ENCODE data around the gene CYP4A22. TPM values are rescaled to one million over a fixed set of nuclear protein-coding genes. Genes with fewer than 3 reads are reported as not detected.
A peak's percentile ranks its signal among the peaks of the same experiment; 100 is the strongest.
"Not testable (repeated sequence)": the region's sequence is repeated elsewhere in the genome, so short reads cannot be mapped to it uniquely, and the experiment has no call there.

Gene CYP4A22
- polyA plus RNA-seq, 2 of the 4 experiments (the other 2 are of a cell fraction) = not detected

- TF ChIP-seq, protein P1, sequence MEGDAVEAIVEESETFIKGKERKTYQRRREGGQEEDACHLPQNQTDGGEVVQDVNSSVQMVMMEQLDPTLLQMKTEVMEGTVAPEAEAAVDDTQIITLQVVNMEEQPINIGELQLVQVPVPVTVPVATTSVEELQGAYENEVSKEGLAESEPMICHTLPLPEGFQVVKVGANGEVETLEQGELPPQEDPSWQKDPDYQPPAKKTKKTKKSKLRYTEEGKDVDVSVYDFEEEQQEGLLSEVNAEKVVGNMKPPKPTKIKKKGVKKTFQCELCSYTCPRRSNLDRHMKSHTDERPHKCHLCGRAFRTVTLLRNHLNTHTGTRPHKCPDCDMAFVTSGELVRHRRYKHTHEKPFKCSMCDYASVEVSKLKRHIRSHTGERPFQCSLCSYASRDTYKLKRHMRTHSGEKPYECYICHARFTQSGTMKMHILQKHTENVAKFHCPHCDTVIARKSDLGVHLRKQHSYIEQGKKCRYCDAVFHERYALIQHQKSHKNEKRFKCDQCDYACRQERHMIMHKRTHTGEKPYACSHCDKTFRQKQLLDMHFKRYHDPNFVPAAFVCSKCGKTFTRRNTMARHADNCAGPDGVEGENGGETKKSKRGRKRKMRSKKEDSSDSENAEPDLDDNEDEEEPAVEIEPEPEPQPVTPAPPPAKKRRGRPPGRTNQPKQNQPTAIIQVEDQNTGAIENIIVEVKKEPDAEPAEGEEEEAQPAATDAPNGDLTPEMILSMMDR (IDR thresholded peaks at IDR 0.05) = no peak
- TF ChIP-seq, protein P2, sequence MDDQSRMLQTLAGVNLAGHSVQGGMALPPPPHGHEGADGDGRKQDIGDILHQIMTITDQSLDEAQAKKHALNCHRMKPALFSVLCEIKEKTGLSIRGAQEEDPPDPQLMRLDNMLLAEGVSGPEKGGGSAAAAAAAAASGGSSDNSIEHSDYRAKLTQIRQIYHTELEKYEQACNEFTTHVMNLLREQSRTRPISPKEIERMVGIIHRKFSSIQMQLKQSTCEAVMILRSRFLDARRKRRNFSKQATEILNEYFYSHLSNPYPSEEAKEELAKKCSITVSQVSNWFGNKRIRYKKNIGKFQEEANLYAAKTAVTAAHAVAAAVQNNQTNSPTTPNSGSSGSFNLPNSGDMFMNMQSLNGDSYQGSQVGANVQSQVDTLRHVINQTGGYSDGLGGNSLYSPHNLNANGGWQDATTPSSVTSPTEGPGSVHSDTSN (IDR thresholded peaks at IDR 0.05) = no peak
These were observed 30.4 kb upstream of the CYP4A22 start (continued) for GRCh38 chr1:47106792-47107191.

- 36% methylated on average over 8 of the region's 10 CpGs for WGBS (ENCODE audit: missing lambda C conversion rate)
- POLR2A ChIA-PET, H3K27ac ChIP-seq, CTCF ChIA-PET, H3K9me3 ChIP-seq, H3K4me2 ChIP-seq, FAIRE-seq, H3K4me3 ChIP-seq, H3K4me1 ChIP-seq: not testable (repeated sequence)
- ATAC-seq (peak in 1 of 2 experiments; percentile 54; a peak in 3 of 6 replicates), DNase-seq (ENCODE audit: low read depth in 1 of 2, low spot score in 1 of 2) (peak in 1 of 2 experiments; percentile 10)
These were observed 29.2 kb upstream of the CYP4A22 start for GRCh38 chr1:47107851-47108574.

GRCh38 chr1:47109482-47109881 lies 27.8 kb upstream of the CYP4A22 start:
- H3K4me3 ChIP-seq; CTCF ChIA-PET; DNase-seq (ENCODE audit: low read depth in 1 of 2, low spot score in 1 of 2); H3K9me3 ChIP-seq; POLR2A ChIA-PET; ATAC-seq; H3K4me2 ChIP-seq; H3K4me1 ChIP-seq; FAIRE-seq; H3K27ac ChIP-seq: not testable (repeated sequence)

DNA sequence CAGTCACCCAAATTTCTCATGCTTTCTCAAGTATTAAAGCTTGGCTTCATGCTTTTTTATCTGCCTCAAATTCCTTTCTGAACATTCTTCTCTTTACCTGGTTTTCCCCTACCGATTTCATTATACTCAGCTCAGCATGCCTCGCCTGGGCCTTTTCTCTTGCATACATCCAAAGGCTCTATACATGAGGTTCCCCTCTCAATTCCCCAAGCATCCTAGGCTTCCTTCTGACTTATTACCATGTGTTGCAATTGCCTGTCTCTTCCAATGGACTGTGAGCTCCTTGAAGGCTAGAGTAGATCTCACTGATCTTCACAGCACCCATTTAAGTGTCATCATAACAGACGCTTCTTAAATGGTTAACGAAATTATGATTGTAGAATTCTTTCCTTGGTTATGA lies 24.1 kb upstream of the CYP4A22 start:
- ChIA-PET CTCF (no interaction called here), POLR2A (no interaction called here)
- H3K4me3 ChIP-seq = no peak overlapping the region
- no peak for FAIRE-seq
- no peak overlapping the region for H3K27ac ChIP-seq
- DNase-seq (ENCODE audit: low read depth in 1 of 2, low spot score in 1 of 2) = no peak
- H3K9me3 ChIP-seq = no peaks in the 10 kb centered on the region
- TF ChIP-seq, protein P3, sequence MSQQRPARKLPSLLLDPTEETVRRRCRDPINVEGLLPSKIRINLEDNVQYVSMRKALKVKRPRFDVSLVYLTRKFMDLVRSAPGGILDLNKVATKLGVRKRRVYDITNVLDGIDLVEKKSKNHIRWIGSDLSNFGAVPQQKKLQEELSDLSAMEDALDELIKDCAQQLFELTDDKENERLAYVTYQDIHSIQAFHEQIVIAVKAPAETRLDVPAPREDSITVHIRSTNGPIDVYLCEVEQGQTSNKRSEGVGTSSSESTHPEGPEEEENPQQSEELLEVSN (IDR thresholded peaks at IDR 0.05; ENCODE audit: borderline replicate concordance, low read depth) = no peak
- TF ChIP-seq ATOH8 (CRISPR knock-in tag; IDR thresholded peaks at IDR 0.05; ENCODE audit: low read depth) = no peak
- TF ChIP-seq BCL3 (IDR thresholded peaks at IDR 0.05) = no peak
- no peak for TF ChIP-seq TP53 (CRISPR knock-in tag; IDR thresholded peaks at IDR 0.05)
- no peak for TF ChIP-seq ESRRA (IDR thresholded peaks at IDR 0.05; ENCODE audit: borderline replicate concordance, low read length)
- no peak for TF ChIP-seq POLR2A (IDR thresholded peaks at IDR 0.05; ENCODE audit: low read length)
- TF ChIP-seq, protein P4, sequence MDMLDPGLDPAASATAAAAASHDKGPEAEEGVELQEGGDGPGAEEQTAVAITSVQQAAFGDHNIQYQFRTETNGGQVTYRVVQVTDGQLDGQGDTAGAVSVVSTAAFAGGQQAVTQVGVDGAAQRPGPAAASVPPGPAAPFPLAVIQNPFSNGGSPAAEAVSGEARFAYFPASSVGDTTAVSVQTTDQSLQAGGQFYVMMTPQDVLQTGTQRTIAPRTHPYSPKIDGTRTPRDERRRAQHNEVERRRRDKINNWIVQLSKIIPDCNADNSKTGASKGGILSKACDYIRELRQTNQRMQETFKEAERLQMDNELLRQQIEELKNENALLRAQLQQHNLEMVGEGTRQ (IDR thresholded peaks at IDR 0.05) = no peak
- no peak for TF ChIP-seq HOXA7 (CRISPR knock-in tag; IDR thresholded peaks at IDR 0.05)
- TF ChIP-seq MAZ (IDR thresholded peaks at IDR 0.05; ENCODE audit: borderline replicate concordance, low read depth, low read length) = no peak
- no peak for TF ChIP-seq CHD4 (IDR thresholded peaks at IDR 0.05; ENCODE audit: borderline replicate concordance)
- TF ChIP-seq ELK1 (IDR thresholded peaks at IDR 0.05; ENCODE audit: low read depth, low read length) = no peak
- ATAC-seq = no peak
- H3K4me2 ChIP-seq = no peak overlapping the region
- 28% methylated on average over 4 of the region's 4 CpGs for WGBS (ENCODE audit: missing lambda C conversion rate)
- H3K4me1 ChIP-seq = no peaks in the 10 kb centered on the region

GRCh38 chr1:47121039-47121438 lies 16.2 kb upstream of the CYP4A22 start:
- WGBS (ENCODE audit: missing lambda C conversion rate) = 0% methylated on average over 1 of the region's 1 CpG
- CTCF ChIA-PET = interaction anchor here (0.6 kb wide), 1 partner anchor 743 kb away, joined by 3 read pairs; no protein-coding TSS in a partner anchor
- ATAC-seq; DNase-seq (ENCODE audit: low read depth in 1 of 2, low spot score in 1 of 2); FAIRE-seq; H3K27ac ChIP-seq; H3K4me1 ChIP-seq; H3K4me3 ChIP-seq; H3K4me2 ChIP-seq; H3K9me3 ChIP-seq; POLR2A ChIA-PET: not testable (repeated sequence)

Measured in A549 (cell line).